Measurements from ENCODE around the gene PLRG1. TPM values are rescaled to one million over a fixed set of nuclear protein-coding genes. Genes with fewer than 3 reads are reported as not detected.
A peak's percentile ranks its signal among the peaks of the same experiment; 100 is the strongest.

Gene PLRG1
- total and polyA plus RNA-seq, 4 donors, result 27.2 to 51.5 (median 29.9) TPM

GRCh38 chr4:154526151-154526550 is 24.0 kb downstream of the PLRG1 start:
- Histone ChIP-seq H3K27me3 (ENCODE audit: control insufficient read depth in 4 of 4, insufficient read depth in 4 of 4, low read length in 3 of 4) (peaks cover 0 to 7% (median 0%) of the 10 kb centered on the region in 4 donors), H3K27ac (ENCODE audit: low read depth in 1 of 2, low read length in 2 of 2) (no peak overlapping the region), H3K4me3 (ENCODE audit: low read depth in 1 of 3, low read length in 3 of 3) (no peak overlapping the region), H3K9ac (ENCODE audit: low read depth in 1 of 2, low read length in 2 of 2) (no peak overlapping the region), H3K4me1 (ENCODE audit: control insufficient read depth in 4 of 4, insufficient read depth in 4 of 4, low read length in 3 of 4) (no peaks in the 10 kb centered on the region), H3K36me3 (ENCODE audit: control insufficient read depth in 4 of 4, insufficient read depth in 3 of 4, low read depth in 1 of 4, low read length in 3 of 4) (no peaks in the 10 kb centered on the region), H3K9me3 (ENCODE audit: control insufficient read depth in 4 of 4, low read length in 3 of 4) (no peaks in the 10 kb centered on the region)
- DNase-seq (ENCODE audit: low spot score), result no peak
- WGBS, result 56% methylated on average over 2 of the region's 2 CpGs
- TF ChIP-seq EGR1 (IDR thresholded peaks at IDR 0.05; ENCODE audit: low read depth in 2 of 2) (no peak), GABPA (IDR thresholded peaks at IDR 0.05 in 1 of 2, conservative IDR thresholded peaks at IDR 0.05 in 1 of 2) (no peak)

GRCh38 chr4:154521607-154522006 is 28.6 kb downstream of the PLRG1 start:
- no peak overlapping the region for H3K27ac ChIP-seq (ENCODE audit: low read depth in 1 of 2, low read length in 2 of 2)
- TF ChIP-seq GABPA (IDR thresholded peaks at IDR 0.05 in 1 of 2, conservative IDR thresholded peaks at IDR 0.05 in 1 of 2) (no peak), NR2F2 (IDR thresholded peaks at IDR 0.05) (no peak), ATF3 (IDR thresholded peaks at IDR 0.05) (no peak), RAD21 (IDR thresholded peaks at IDR 0.05) (no peak), TAF1 (conservative IDR thresholded peaks at IDR 0.05) (no peak), RXRA (IDR thresholded peaks at IDR 0.05) (no peak)
- no peaks in the 10 kb centered on the region for H3K27me3 ChIP-seq (ENCODE audit: control insufficient read depth in 4 of 4, insufficient read depth in 4 of 4, low read length in 3 of 4)
- H3K4me1 ChIP-seq (ENCODE audit: control insufficient read depth in 4 of 4, insufficient read depth in 4 of 4, low read length in 3 of 4), result no peaks in the 10 kb centered on the region
- no peak for DNase-seq (ENCODE audit: low spot score)
- H3K36me3 ChIP-seq (ENCODE audit: control insufficient read depth in 4 of 4, insufficient read depth in 3 of 4, low read depth in 1 of 4, low read length in 3 of 4), result no peaks in the 10 kb centered on the region
- H3K4me3 ChIP-seq (ENCODE audit: low read depth in 1 of 3, low read length in 3 of 3), result no peak overlapping the region
- H3K9me3 ChIP-seq (ENCODE audit: control insufficient read depth in 4 of 4, low read length in 3 of 4), result no peaks in the 10 kb centered on the region
- H3K9ac ChIP-seq (ENCODE audit: low read depth in 1 of 2, low read length in 2 of 2), result no peak overlapping the region

GRCh38 chr4:154519214-154519613 is 31.0 kb downstream of the PLRG1 start:
- H3K4me1 ChIP-seq (ENCODE audit: control insufficient read depth in 4 of 4, insufficient read depth in 4 of 4, low read length in 3 of 4), result no peaks in the 10 kb centered on the region
- no peaks in the 10 kb centered on the region for H3K36me3 ChIP-seq (ENCODE audit: control insufficient read depth in 4 of 4, insufficient read depth in 3 of 4, low read depth in 1 of 4, low read length in 3 of 4)
- H3K9me3 ChIP-seq (ENCODE audit: control insufficient read depth in 4 of 4, low read length in 3 of 4), result no peaks in the 10 kb centered on the region
- H3K4me3 ChIP-seq (ENCODE audit: low read depth in 1 of 3, low read length in 3 of 3), result no peak overlapping the region
- DNase-seq (ENCODE audit: low spot score), result no peak
- no peak overlapping the region for H3K27ac ChIP-seq (ENCODE audit: low read depth in 1 of 2, low read length in 2 of 2)
- H3K9ac ChIP-seq (ENCODE audit: low read depth in 1 of 2, low read length in 2 of 2), result no peak overlapping the region
- 68% methylated on average over 4 of the region's 4 CpGs for WGBS
- TF ChIP-seq HNF4A (conservative IDR thresholded peaks at IDR 0.05) (no peak), REST (IDR thresholded peaks at IDR 0.05) (peak; percentile 60)
- peaks cover 0 to 2% (median 0%) of the 10 kb centered on the region in 4 donors for H3K27me3 ChIP-seq (ENCODE audit: control insufficient read depth in 4 of 4, insufficient read depth in 4 of 4, low read length in 3 of 4)

- Histone ChIP-seq H3K27ac (ENCODE audit: low read depth in 1 of 2, low read length in 2 of 2) (no peak overlapping the region), H3K4me1 (ENCODE audit: control insufficient read depth in 4 of 4, insufficient read depth in 4 of 4, low read length in 3 of 4) (peaks cover 0 to 2% (median 0%) of the 10 kb centered on the region in 4 donors), H3K36me3 (ENCODE audit: control insufficient read depth in 4 of 4, insufficient read depth in 3 of 4, low read depth in 1 of 4, low read length in 3 of 4) (no peaks in the 10 kb centered on the region), H3K27me3 (ENCODE audit: control insufficient read depth in 4 of 4, insufficient read depth in 4 of 4, low read length in 3 of 4) (peaks cover 0 to 2% (median 0%) of the 10 kb centered on the region in 4 donors), H3K9me3 (ENCODE audit: control insufficient read depth in 4 of 4, low read length in 3 of 4) (no peaks in the 10 kb centered on the region), H3K4me3 (ENCODE audit: low read depth in 1 of 3, low read length in 3 of 3) (no peak overlapping the region), H3K9ac (ENCODE audit: low read depth in 1 of 2, low read length in 2 of 2) (no peak overlapping the region)
- WGBS, result 88% methylated on average over 4 of the region's 4 CpGs
- no peak for DNase-seq (ENCODE audit: low spot score)
- TF ChIP-seq CTCF (IDR thresholded peaks at IDR 0.05; ENCODE audit: low read depth, low read length, missing input control), result no peak
- TF ChIP-seq YY1 (IDR thresholded peaks at IDR 0.05), result no peak
- TF ChIP-seq ZBTB33 (IDR thresholded peaks at IDR 0.05), result no peak
- no peak for TF ChIP-seq FOXA2 (IDR thresholded peaks at IDR 0.05)
- TF ChIP-seq GABPA (IDR thresholded peaks at IDR 0.05 in 1 of 2, conservative IDR thresholded peaks at IDR 0.05 in 1 of 2), result no peak
- TF ChIP-seq RXRA (IDR thresholded peaks at IDR 0.05), result no peak
- TF ChIP-seq ATF3 (IDR thresholded peaks at IDR 0.05), result no peak
- TF ChIP-seq FOXA1 (IDR thresholded peaks at IDR 0.05), result no peak
- TF ChIP-seq TAF1 (conservative IDR thresholded peaks at IDR 0.05), result no peak
- TF ChIP-seq NR2F2 (IDR thresholded peaks at IDR 0.05), result no peak
- TF ChIP-seq EGR1 (IDR thresholded peaks at IDR 0.05; ENCODE audit: low read depth in 2 of 2), result no peak
- no peak for TF ChIP-seq JUND (IDR thresholded peaks at IDR 0.05)
- no peak for TF ChIP-seq RAD21 (IDR thresholded peaks at IDR 0.05)
Observed at GRCh38 chr4:154517591-154517990, 32.6 kb downstream of the PLRG1 start.

Measured in liver (tissue), 9 donors.